Ecto neural progenitor cell (in vitro differentiated cells): ENCODE results near the gene KLHL2.
"Not testable (repeated sequence)": the region's sequence is repeated elsewhere in the genome, so short reads cannot be mapped to it uniquely, and the experiment has no call there.

Source experiments
- DNase-seq: peaks from one replicate; pipeline ENCODE4 v3.0.0-alpha.2; 2018; ENCODE audit warnings: low spot score

KLHL2 gene

GRCh38 chr4:165330666-165331065 lies 123.3 kb downstream of the KLHL2 start:
- DNase-seq = no peak

GRCh38 chr4:165331359-165331758 lies 124.0 kb downstream of the KLHL2 start:
- DNase-seq = no peak

DNA sequence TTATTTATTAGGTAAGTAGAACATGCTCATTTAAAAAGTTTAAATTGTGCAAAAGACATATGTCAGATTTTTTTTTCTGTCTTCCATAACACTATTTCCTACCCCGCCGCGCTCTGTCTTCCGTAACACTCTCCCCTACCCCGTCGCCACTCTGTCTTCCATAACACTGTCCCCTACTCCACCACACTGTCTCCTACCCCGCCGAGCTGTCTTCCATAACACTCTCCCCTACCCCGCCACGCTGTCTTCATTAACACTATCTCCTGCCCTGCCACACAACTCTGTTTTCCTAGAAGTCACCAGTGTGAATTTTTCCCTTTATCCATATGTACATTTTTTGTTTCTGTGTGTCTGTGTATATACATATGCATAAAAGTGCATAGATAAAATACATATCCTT lies 124.5 kb downstream of the KLHL2 start:
- no peak for DNase-seq

GRCh38 chr4:165332502-165332901 lies 125.1 kb downstream of the KLHL2 start:
- no peak for DNase-seq

- no peak for DNase-seq
Measured at GRCh38 chr4:165335163-165335703, 127.9 kb downstream of the KLHL2 start.

- no peak for DNase-seq
Measured at GRCh38 chr4:165336743-165337142, 129.4 kb downstream of the KLHL2 start.

- not testable (repeated sequence) for DNase-seq
Measured at GRCh38 chr4:165342340-165342739, 135.0 kb downstream of the KLHL2 start.

DNA sequence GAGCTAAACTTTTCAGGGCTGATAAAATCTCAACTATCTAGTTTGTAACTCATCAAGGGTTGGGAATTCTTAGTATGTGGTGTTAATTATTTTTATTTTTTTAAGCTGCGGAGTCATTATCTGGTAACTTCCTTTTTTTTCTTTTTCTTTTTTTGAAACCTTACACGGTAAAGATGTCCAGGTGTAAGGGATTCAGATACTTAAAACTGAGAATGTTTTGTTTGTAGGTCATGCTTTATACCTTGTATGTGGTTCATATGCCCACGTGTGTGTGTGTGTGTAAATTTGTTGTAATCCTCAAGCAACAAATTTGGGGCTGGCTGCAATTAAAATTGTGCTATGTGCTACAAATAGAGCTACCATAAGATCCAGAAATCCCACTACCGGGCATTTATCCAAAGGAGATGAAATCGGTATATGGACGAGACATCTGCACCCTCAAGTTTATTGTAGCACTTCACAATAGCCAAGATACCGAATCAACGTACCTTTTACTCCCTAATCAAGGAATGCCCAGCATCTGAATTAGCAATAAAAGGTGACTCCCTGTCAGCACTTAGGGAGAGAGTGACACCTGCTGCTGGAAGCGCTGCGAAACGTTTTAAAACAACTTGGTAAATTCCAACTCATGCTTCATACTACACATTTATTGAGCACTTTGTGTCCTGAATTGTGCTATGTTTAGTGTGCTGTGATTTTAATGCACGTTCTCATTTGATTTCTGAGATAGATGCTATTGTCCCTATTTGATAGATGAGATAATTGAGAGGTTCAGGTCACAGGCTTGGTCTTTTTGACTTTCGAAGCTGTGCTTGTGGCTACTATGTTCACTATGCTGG lies 136.2 kb downstream of the KLHL2 start:
- DNase-seq = no peak

GRCh38 chr4:165345666-165346417 lies 138.5 kb downstream of the KLHL2 start:
- DNase-seq = no peak

GRCh38 chr4:165347647-165348569 lies 140.5 kb downstream of the KLHL2 start:
- no peak for DNase-seq

DNA sequence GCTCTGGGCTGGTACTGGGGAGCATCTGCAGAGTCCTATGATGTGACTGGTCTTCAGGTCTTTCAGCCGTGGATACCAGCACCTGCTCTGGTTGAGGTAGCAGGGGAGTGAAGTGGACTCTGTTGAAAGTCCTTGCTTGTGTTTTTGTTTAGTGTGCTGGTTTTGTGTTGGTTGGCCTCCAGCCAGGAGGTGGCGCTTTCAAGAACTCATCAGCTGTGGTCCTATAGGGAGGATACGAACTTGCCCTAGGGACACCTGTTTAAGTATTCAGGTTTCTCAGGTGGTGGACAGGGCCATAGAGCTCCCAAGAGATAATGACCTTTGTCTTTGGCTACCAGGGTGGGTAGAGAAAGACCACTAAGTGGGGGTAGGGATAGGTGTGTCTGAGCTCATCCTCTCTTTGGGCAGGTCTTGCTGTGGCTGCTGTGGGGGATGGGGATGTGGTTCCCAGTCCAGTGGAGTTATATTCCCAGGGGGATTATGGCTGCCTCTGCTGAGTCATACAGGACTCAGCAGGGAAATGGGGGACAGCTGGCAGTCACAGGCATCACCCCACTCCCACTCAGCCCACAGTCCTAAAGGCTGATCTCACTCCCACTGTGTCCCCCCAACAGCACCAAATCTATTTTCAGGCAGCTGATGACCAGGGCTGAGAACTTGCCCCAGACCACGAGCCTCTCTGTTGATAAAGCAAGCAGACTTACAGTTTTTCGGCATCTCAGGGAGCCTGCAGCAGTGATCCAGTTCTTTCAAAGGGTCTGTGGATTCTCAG lies 144.2 kb downstream of the KLHL2 start:
- no peak for DNase-seq

DNA sequence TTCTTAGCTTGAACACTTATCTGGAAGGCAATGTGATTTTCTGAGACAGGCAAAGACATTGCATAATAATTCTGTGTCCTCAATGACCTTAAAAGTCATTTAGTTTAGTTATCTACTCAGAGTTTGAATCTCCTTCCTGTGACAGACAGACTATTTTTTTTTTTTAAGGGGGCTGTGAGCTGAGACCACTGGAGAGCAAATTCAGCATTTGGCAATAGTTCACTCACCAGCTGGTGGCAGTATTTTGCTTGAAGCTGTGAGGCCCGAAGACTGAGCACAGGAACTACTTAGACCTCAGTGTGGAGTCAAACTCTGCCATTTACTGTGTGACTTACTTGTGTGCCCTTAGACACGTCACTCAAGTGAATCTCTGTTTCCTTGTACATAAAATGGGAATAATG lies 148.5 kb downstream of the KLHL2 start:
- peak; percentile 62 for DNase-seq

GRCh38 chr4:165359506-165359905 lies 152.1 kb downstream of the KLHL2 start:
- no peak for DNase-seq

GRCh38 chr4:165360041-165360695 lies 152.8 kb downstream of the KLHL2 start:
- no peak for DNase-seq

- DNase-seq = no peak
Measured at GRCh38 chr4:165360985-165361670, 153.8 kb downstream of the KLHL2 start.

DNA sequence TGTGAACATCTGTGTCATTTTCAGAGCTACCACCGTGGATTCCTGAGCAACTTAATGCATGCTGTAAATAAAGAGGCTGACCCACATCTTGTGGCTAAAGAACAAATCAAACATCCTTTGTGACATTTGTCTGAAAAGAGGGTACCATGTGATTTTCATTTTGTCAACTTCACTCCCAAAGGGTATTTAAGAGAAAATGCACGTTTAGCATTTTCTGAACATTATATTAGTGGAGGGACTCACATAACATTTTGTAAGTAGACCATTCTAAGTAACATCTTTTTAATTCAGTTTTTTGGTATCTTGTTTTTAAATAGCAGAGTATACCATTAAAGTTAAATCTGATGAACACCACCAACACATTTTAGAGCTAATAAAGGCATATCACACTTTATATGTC lies 154.4 kb downstream of the KLHL2 start:
- no peak for DNase-seq

- DNase-seq = no peak
Measured at GRCh38 chr4:165364452-165365080, 157.2 kb downstream of the KLHL2 start.

GRCh38 chr4:165367040-165367439 lies 159.7 kb downstream of the KLHL2 start:
- no peak for DNase-seq

- DNase-seq = no peak
Measured at GRCh38 chr4:165368114-165368513, 160.8 kb downstream of the KLHL2 start.

- no peak for DNase-seq
Measured at GRCh38 chr4:165368567-165368966, 161.2 kb downstream of the KLHL2 start.
